Parathyroid adenoma (tissue), 2 donors: ENCODE data around the gene CIC.

Source experiments
- H2AFZ ChIP-seq: fragments of 300-600 bp; sonication (generic); one replicate; pipeline ENCODE4 v1.7.0; 2017; ENCODE audit warnings: antibody characterized with exemption, mild to moderate bottlenecking
- H3K27ac ChIP-seq: fragments of 300-600 bp; sonication (generic); one replicate; pipeline ENCODE4 v1.7.0; 2017
- H3K27me3 ChIP-seq: fragments of 300-600 bp; sonication (generic); one replicate; pipeline ENCODE4 v1.7.0; 2017; ENCODE audit warnings: low read length; ENCODE audit not compliant: control insufficient read depth, insufficient read depth
- H3K36me3 ChIP-seq: fragments of 300-600 bp; sonication (generic); one replicate; pipeline ENCODE4 v1.7.0; 2017; ENCODE audit warnings: low read length; ENCODE audit not compliant: control insufficient read depth, insufficient read depth
- H3K4me1 ChIP-seq: fragments of 300-600 bp; sonication (generic); one replicate; pipeline ENCODE4 v1.7.0; 2017; ENCODE audit warnings: control low read depth
- H3K4me2 ChIP-seq: fragments of 300-600 bp; sonication (generic); one replicate; pipeline ENCODE4 v1.7.0; 2017; ENCODE audit warnings: low read length
- H3K4me3 ChIP-seq: fragments of 300-600 bp; sonication (generic); one replicate; pipeline ENCODE4 v1.7.0; 2017; ENCODE audit warnings: low read depth, low read length
- H3K79me2 ChIP-seq: fragments of 300-600 bp; sonication (generic); one replicate; pipeline ENCODE4 v1.7.0; 2017; ENCODE audit warnings: control low read depth
- H3K9ac ChIP-seq: fragments of 300-600 bp; sonication (generic); one replicate; pipeline ENCODE4 v1.7.0; 2017; ENCODE audit warnings: mild to moderate bottlenecking
- H3K9me3 ChIP-seq: fragments of 300-600 bp; sonication (generic); one replicate; pipeline ENCODE4 v1.7.0; 2017; ENCODE audit warnings: low read length; ENCODE audit not compliant: control insufficient read depth
- CTCF ChIP-seq: fragments of 300-600 bp; sonication (generic); IDR thresholded peaks from one replicate; pipeline ENCODE4 v1.7.0; 2017; ENCODE audit warnings: antibody characterized with exemption, mild to moderate bottlenecking
- donor health status: primary hyperparathyroidism.

CIC gene

GRCh38 chr19:42268142-42268703, 829 bp upstream of the CIC start:
- TF ChIP-seq CTCF = no peak
- peak overlapping the region; percentile 96 for H2AFZ ChIP-seq
- H3K27ac ChIP-seq = peak overlapping the region; percentile 98
- no peaks in the 10 kb centered on the region for H3K36me3 ChIP-seq
- H3K4me3 ChIP-seq = peak overlapping the region; percentile 99
- H3K4me2 ChIP-seq = peak overlapping the region; percentile 99
- H3K9me3 ChIP-seq = no peaks in the 10 kb centered on the region
- peak overlapping the region; percentile 39 for H3K9ac ChIP-seq
- no peaks in the 10 kb centered on the region for H3K27me3 ChIP-seq
- H3K79me2 ChIP-seq = peaks cover 33% of the 10 kb centered on the region
- peaks cover 16% of the 10 kb centered on the region for H3K4me1 ChIP-seq

GRCh38 chr19:42269478-42270345, 660 bp downstream of the CIC start:
- Histone ChIP-seq H3K79me2 (peaks cover 45% of the 10 kb centered on the region), H3K36me3 (no peaks in the 10 kb centered on the region), H3K27ac (peak overlapping the region; percentile 78), H3K4me2 (peak overlapping the region; percentile 99), H2AFZ (peak overlapping the region; percentile 33), H3K27me3 (no peaks in the 10 kb centered on the region), H3K9me3 (no peaks in the 10 kb centered on the region), H3K4me1 (peaks cover 16% of the 10 kb centered on the region), H3K9ac (peak overlapping the region; percentile 46), H3K4me3 (peak overlapping the region; percentile 99)
- no peak for TF ChIP-seq CTCF

- no peak for TF ChIP-seq CTCF
- Histone ChIP-seq H3K9me3 (no peaks in the 10 kb centered on the region), H3K9ac (peak overlapping the region; percentile 46), H3K36me3 (no peaks in the 10 kb centered on the region), H3K79me2 (peaks cover 52% of the 10 kb centered on the region), H3K27me3 (no peaks in the 10 kb centered on the region), H3K4me3 (peak overlapping the region; percentile 99), H3K4me1 (peaks cover 20% of the 10 kb centered on the region), H3K4me2 (peak overlapping the region; percentile 99), H2AFZ (no peak overlapping the region), H3K27ac (peak overlapping the region; percentile 78)
These were observed 1.4 kb downstream of the CIC start for GRCh38 chr19:42270346-42271044.

GRCh38 chr19:42271045-42271419, 2.0 kb downstream of the CIC start:
- Histone ChIP-seq H3K4me2 (peak overlapping the region; percentile 44), H3K9ac (no peak overlapping the region), H3K9me3 (no peaks in the 10 kb centered on the region), H3K79me2 (peaks cover 55% of the 10 kb centered on the region), H2AFZ (no peak overlapping the region), H3K27ac (no peak overlapping the region), H3K4me3 (peak overlapping the region; percentile 99), H3K4me1 (peaks cover 20% of the 10 kb centered on the region), H3K36me3 (no peaks in the 10 kb centered on the region), H3K27me3 (no peaks in the 10 kb centered on the region)
- no peak for TF ChIP-seq CTCF
